Activated naive CD8-positive, alpha-beta T cell treated with anti-CD3 and anti-CD28 coated beads, Interleukin-2, amount 10 ng/mL, durations not matched to agents 7 days and 5 days (primary cell): ENCODE measurements around the gene LCE3A. TPM values are rescaled to one million over a fixed set of nuclear protein-coding genes. Genes with fewer than 3 reads are reported as not detected.
"Not testable (repeated sequence)": the region's sequence is repeated elsewhere in the genome, so short reads cannot be mapped to it uniquely, and the experiment has no call there.

Experiments used
- ATAC-seq: fragments of 150-1000 bp; cut with Tn5 transposase; one replicate; pipeline ENCODE4 v1.10.0; 2021; ENCODE audit warnings: low read depth, moderate library complexity
- POLR2A ChIA-PET: fragments of 350-600 bp; sonication (Branson Sonifier 250); formaldehyde crosslinking; loops from one replicate; lab custom pipeline; 2021; ENCODE audit warnings: antibody characterized with exemption; lab: Charles Lee
- DNase-seq: peaks from one replicate; pipeline ENCODE4 v3.0.0; 2021
- H3K27ac Mint-ChIP-seq: one replicate; pipeline ENCODE4 v1.8.0; 2022; ENCODE audit warnings: mild to moderate bottlenecking, mixed read lengths
- H3K27me3 Mint-ChIP-seq: one replicate; pipeline ENCODE4 v1.8.0; 2022; ENCODE audit warnings: mild to moderate bottlenecking, moderate library complexity, mixed read lengths
- H3K36me3 Mint-ChIP-seq: one replicate; pipeline ENCODE4 v1.8.0; 2021; ENCODE audit warnings: mild to moderate bottlenecking, mixed read lengths
- H3K4me1 Mint-ChIP-seq: one replicate; pipeline ENCODE4 v1.8.0; 2021; ENCODE audit warnings: mixed read lengths
- H3K4me3 Mint-ChIP-seq: one replicate; pipeline ENCODE4 v1.8.0; 2022; ENCODE audit warnings: mild to moderate bottlenecking, moderate library complexity, mixed read lengths
- H3K9me3 Mint-ChIP-seq: one replicate; pipeline ENCODE4 v1.8.0; 2021; ENCODE audit warnings: mixed read lengths
- total RNA-seq, 2 experiments: library from RNA; stranded (reverse); gene quantifications; one replicate each; pipeline ENCODE4 v1.2.3, GENCODE V29; 2021

The LCE3A gene
- total RNA-seq, 2 experiments from 2014 or later = not detected

- POLR2A ChIA-PET = no interaction called here
- Mint-ChIP-seq H3K36me3 (no peaks in the 10 kb centered on the region), H3K27me3 (peaks cover 8% of the 10 kb centered on the region), H3K9me3 (peaks cover 8% of the 10 kb centered on the region), H3K4me1 (peaks cover 5% of the 10 kb centered on the region), H3K27ac (no peak overlapping the region), H3K4me3 (no peak overlapping the region)
- DNase-seq = peak; percentile 41
- no peak for ATAC-seq
Measured at GRCh38 chr1:152623203-152623844, 421 bp upstream of the LCE3A start.

DNA sequence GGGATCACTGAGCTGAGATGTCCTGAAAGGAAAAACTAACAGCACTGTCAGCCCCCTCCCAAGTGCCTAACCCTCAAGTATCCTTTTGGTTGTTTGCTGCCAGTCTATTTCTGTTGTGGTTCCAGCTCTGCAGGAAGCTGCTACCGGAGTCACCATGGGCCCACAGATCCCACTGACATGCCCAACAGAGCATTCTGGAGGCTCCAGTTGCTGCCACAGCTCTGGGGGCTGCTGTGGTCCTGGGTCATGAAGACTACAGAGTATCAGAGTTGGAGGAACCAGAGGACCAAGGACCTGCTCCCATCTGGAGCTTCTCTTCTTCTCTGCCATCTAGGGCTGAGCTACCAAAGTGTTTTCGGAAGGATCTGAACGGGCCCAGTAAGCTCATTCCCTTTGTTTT lies 910 bp downstream of the LCE3A start:
- H3K4me1 Mint-ChIP-seq = peaks cover 5% of the 10 kb centered on the region
- no peak overlapping the region for H3K4me3 Mint-ChIP-seq
- POLR2A ChIA-PET = no interaction called here
- H3K9me3 Mint-ChIP-seq = peaks cover 10% of the 10 kb centered on the region
- no peak overlapping the region for H3K27ac Mint-ChIP-seq
- H3K36me3 Mint-ChIP-seq = no peaks in the 10 kb centered on the region
- peaks cover 8% of the 10 kb centered on the region for H3K27me3 Mint-ChIP-seq
- no peak for DNase-seq
- ATAC-seq = no peak

GRCh38 chr1:152613511-152613910 lies 9.4 kb downstream of the LCE3A start, which contains the start of gene LCE3B:
LCE3B (plus strand) TSS chr1:152613811; CDS start chr1:152613811, 0 bp downstream.
- no peak within 1 kb of the TSS for H3K27ac Mint-ChIP-seq
- H3K4me3 Mint-ChIP-seq = no peak within 1 kb of the TSS
- peaks cover 4% of the 10 kb centered on the region for H3K9me3 Mint-ChIP-seq
- DNase-seq = no peak
- no peaks in the 10 kb centered on the region for H3K4me1 Mint-ChIP-seq
- H3K36me3 Mint-ChIP-seq = no peaks in the 10 kb centered on the region
- H3K27me3 Mint-ChIP-seq = peaks cover 3% of the 10 kb centered on the region
- POLR2A ChIA-PET = no interaction called here
- no peak for ATAC-seq

DNA sequence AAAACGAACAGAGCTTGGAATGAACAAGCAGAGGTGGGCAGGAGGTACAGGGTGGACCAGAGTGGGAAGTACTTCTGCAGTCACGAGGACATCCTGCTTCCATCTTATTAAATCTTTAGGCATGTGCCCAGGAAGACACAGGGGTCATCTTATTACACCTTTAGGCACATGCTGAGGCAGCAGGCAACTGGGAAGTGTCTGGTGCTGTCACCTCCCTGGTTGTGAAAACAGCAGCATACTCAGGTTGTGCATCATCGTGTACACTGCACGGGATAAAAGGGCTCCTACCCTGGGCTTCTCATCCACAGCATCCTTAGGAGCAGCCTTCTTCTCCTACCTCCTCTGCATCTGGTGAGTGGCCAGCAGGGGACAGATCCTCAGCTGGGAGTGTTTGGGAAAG lies 23.0 kb downstream of the LCE3A start, which contains the start of gene LCE3C:
Gene LCE3C, plus strand, starts transcription at position 301 of the 400 bp plus-strand sequence. CDS start 498 bp downstream, outside the sequence.
- H3K27me3 Mint-ChIP-seq = no peaks in the 10 kb centered on the region

DNA sequence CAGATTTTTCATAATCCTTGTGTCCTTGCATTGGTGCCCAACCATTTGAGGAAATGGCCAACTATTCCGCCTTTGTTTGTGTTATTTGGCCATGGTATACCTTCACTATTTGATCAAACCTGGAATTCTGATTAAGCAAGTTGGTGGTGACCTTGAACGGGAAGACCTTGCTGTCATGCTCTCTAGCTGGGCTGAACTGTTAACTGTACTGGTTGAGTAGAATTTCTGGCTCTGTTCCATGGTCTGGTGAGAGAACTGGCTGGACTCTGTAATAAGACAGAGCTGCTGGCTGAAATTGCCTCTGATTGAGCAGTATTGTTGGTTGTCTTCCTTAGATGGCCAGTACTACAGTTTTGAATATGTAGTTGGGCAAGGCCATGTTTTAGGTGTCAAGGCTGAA lies 25.9 kb downstream of the LCE3A start:
- POLR2A ChIA-PET = no interaction called here
- H3K4me3 Mint-ChIP-seq = no peak overlapping the region
- no peaks in the 10 kb centered on the region for H3K4me1 Mint-ChIP-seq
- H3K36me3 Mint-ChIP-seq = no peaks in the 10 kb centered on the region
- no peak overlapping the region for H3K27ac Mint-ChIP-seq
- ATAC-seq = no peak
- no peak for DNase-seq
- H3K27me3 Mint-ChIP-seq = no peaks in the 10 kb centered on the region
- peaks cover 2% of the 10 kb centered on the region for H3K9me3 Mint-ChIP-seq

More for the DNA sequence above, 23.0 kb downstream of the LCE3A start, which contains the start of gene LCE3C:
- POLR2A ChIA-PET = no interaction called here
- no peak for ATAC-seq
- H3K9me3 Mint-ChIP-seq = peaks cover 2% of the 10 kb centered on the region
- no peaks in the 10 kb centered on the region for H3K4me1 Mint-ChIP-seq
- H3K36me3 Mint-ChIP-seq = no peaks in the 10 kb centered on the region
- no peak within 1 kb of the TSS for H3K4me3 Mint-ChIP-seq
- DNase-seq = no peak
- no peak within 1 kb of the TSS for H3K27ac Mint-ChIP-seq

DNA sequence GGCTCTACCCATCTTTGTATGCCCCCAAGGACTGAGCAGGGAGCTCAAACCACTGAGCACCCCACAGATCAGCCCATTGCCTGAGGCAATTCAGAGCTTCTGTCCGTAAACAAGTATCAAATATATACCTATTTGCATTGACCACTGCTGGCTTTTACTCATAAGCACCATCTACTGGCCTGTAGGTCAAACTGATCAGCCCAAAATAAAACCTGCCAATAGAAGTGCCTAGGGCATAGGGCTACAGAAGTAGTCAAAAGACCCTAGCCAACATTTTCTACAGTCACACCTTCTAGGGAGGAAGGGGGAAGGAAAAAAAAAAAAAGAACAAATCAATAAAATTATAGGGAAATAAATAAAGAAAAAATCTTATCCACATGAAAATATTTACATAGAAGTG lies 37.3 kb downstream of the LCE3A start:
- ATAC-seq = no peak
- H3K9me3 Mint-ChIP-seq = peaks cover 2% of the 10 kb centered on the region
- H3K4me3 Mint-ChIP-seq = no peak overlapping the region
- no peak for DNase-seq
- POLR2A ChIA-PET = no interaction called here
- peaks cover 4% of the 10 kb centered on the region for H3K27me3 Mint-ChIP-seq
- no peak overlapping the region for H3K27ac Mint-ChIP-seq
- H3K36me3 Mint-ChIP-seq = no peaks in the 10 kb centered on the region
- no peaks in the 10 kb centered on the region for H3K4me1 Mint-ChIP-seq

DNA sequence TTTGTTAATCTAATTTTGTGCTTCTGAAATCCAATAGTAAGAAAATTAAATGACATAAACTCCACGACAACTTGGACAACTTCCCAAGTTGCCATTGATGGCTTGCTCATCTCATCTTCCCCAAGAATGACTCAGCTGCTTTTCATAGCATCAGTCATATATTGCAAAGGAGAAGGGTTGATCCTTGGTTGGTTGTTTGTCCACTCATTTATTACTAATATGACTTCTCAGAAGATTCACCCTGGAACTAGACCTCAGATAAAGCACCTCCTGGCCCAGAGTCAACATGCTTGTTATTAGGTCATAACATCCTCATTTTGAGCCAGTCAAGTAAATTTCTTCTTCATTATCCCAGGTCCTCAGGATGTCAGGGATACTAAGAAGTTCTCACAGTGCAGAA lies 40.3 kb downstream of the LCE3A start:
- Mint-ChIP-seq H3K36me3 (no peaks in the 10 kb centered on the region), H3K4me1 (peaks cover 1% of the 10 kb centered on the region), H3K27ac (no peak overlapping the region), H3K9me3 (no peaks in the 10 kb centered on the region), H3K4me3 (no peak overlapping the region), H3K27me3 (peaks cover 13% of the 10 kb centered on the region)
- no peak for DNase-seq
- POLR2A ChIA-PET = no interaction called here
- no peak for ATAC-seq

DNA sequence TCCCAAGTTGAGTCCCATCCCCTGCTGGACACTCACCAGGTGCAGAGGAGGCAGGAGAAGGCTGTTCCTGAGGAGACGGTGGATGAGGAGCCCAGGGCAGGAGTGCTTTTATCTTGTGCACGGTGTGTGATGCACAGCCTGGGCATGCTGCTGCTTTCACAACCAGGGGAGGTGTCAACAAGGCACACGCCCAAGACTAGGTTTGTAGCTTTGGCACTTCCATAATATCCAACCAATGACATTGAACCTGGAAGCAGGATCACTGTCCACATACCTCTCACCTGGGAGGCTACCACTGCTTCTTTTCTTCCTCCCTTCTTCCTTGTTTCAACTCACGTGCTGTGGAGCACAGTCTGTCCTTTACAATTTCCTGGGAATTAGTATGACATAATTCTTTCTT lies 42.5 kb downstream of the LCE3A start, which contains the start of gene LCE3D:
Gene LCE3D, minus strand, starts transcription at position 84 of the 400 bp plus-strand sequence. CDS start 580 bp downstream, outside the sequence.
- Mint-ChIP-seq H3K36me3 (no peaks in the 10 kb centered on the region), H3K9me3 (no peaks in the 10 kb centered on the region), H3K4me3 (no peak within 1 kb of the TSS), H3K27me3 (peaks cover 11% of the 10 kb centered on the region), H3K4me1 (peaks cover 1% of the 10 kb centered on the region), H3K27ac (no peak within 1 kb of the TSS)
- ATAC-seq (no peak), DNase-seq (no peak)
- POLR2A ChIA-PET = no interaction called here

- peaks cover 11% of the 10 kb centered on the region for H3K27me3 Mint-ChIP-seq
- H3K4me3 Mint-ChIP-seq, H3K27ac Mint-ChIP-seq, ATAC-seq, DNase-seq, H3K4me1 Mint-ChIP-seq, POLR2A ChIA-PET, H3K36me3 Mint-ChIP-seq, H3K9me3 Mint-ChIP-seq: not testable (repeated sequence)
Measured at GRCh38 chr1:152579526-152579925, 43.4 kb downstream of the LCE3A start.

- H3K9me3 Mint-ChIP-seq = no peaks in the 10 kb centered on the region
- no peak overlapping the region for H3K4me3 Mint-ChIP-seq
- ATAC-seq (no peak), DNase-seq (no peak)
- peaks cover 1% of the 10 kb centered on the region for H3K4me1 Mint-ChIP-seq
- H3K27me3 Mint-ChIP-seq = peaks cover 14% of the 10 kb centered on the region
- POLR2A ChIA-PET = no interaction called here
- H3K36me3 Mint-ChIP-seq = no peaks in the 10 kb centered on the region
- no peak overlapping the region for H3K27ac Mint-ChIP-seq
Measured at GRCh38 chr1:152577168-152577567, 45.7 kb downstream of the LCE3A start.

Other genes with a start within 250 kb of the LCE3A start
- not detected for gene CRNN, start 208.8 kb downstream of the LCE3A start, total RNA-seq
- gene LCE5A, start 112.3 kb downstream of the LCE3A start, total RNA-seq = not detected
- not detected for gene CRCT1, start 108.6 kb downstream of the LCE3A start, total RNA-seq
- not detected for gene LCE3E, start 56.3 kb downstream of the LCE3A start, total RNA-seq
- not detected for gene LCE3D, start 42.6 kb downstream of the LCE3A start, total RNA-seq
- not detected for gene LCE3C, start 22.9 kb downstream of the LCE3A start, total RNA-seq
- gene LCE3B, start 9.3 kb downstream of the LCE3A start, total RNA-seq = not detected
- not detected for gene LCE2D, start 40.3 kb upstream of the LCE3A start, total RNA-seq
- not detected for gene LCE2C, start 52.2 kb upstream of the LCE3A start, total RNA-seq
- not detected for gene LCE2B, start 63.0 kb upstream of the LCE3A start, total RNA-seq
- not detected for gene LCE2A, start 75.2 kb upstream of the LCE3A start, total RNA-seq
- gene LCE4A, start 85.1 kb upstream of the LCE3A start, total RNA-seq = not detected
- gene KPRP, start 134.9 kb upstream of the LCE3A start, total RNA-seq = not detected
- not detected for gene LCE1F, start 152.0 kb upstream of the LCE3A start, total RNA-seq
- not detected for gene LCE1E, start 163.2 kb upstream of the LCE3A start, total RNA-seq
- not detected for gene LCE1D, start 173.6 kb upstream of the LCE3A start, total RNA-seq
- not detected for gene LCE1C, start 183.5 kb upstream of the LCE3A start, total RNA-seq
- not detected for gene LCE1B, start 188.9 kb upstream of the LCE3A start, total RNA-seq
- gene LCE1A, start 204.4 kb upstream of the LCE3A start, total RNA-seq = not detected
- not detected for gene LCE6A, start 219.8 kb upstream of the LCE3A start, total RNA-seq
- gene LCE7A, start 236.9 kb upstream of the LCE3A start, total RNA-seq = not detected